Osteocyte (in vitro differentiated cells): ENCODE measurements around the gene LMNB1. TPM values are rescaled to one million over a fixed set of nuclear protein-coding genes. Genes with fewer than 3 reads are reported as not detected.

ENCODE experiments used
- DNase-seq: peaks from one replicate; pipeline ENCODE4 v3.0.0; 2021; ENCODE audit warnings: mixed read lengths; ENCODE audit not compliant: unreplicated experiment; ENCODE audit errors: extremely low spot score
- H3K27ac Mint-ChIP-seq: one replicate; pipeline ENCODE4 v1.8.0; 2021; ENCODE audit warnings: mild to moderate bottlenecking, mixed read lengths; ENCODE audit not compliant: unreplicated experiment
- H3K27me3 Mint-ChIP-seq: one replicate; pipeline ENCODE4 v1.8.0; 2021; ENCODE audit warnings: mixed read lengths; ENCODE audit not compliant: unreplicated experiment
- H3K36me3 Mint-ChIP-seq: one replicate; pipeline ENCODE4 v1.8.0; 2021; ENCODE audit warnings: mixed read lengths; ENCODE audit not compliant: unreplicated experiment
- H3K4me1 Mint-ChIP-seq: one replicate; pipeline ENCODE4 v1.8.0; 2021; ENCODE audit warnings: mixed read lengths; ENCODE audit not compliant: unreplicated experiment
- H3K4me3 Mint-ChIP-seq: one replicate; pipeline ENCODE4 v1.8.0; 2021; ENCODE audit warnings: mild to moderate bottlenecking, moderate library complexity, mixed read lengths; ENCODE audit not compliant: unreplicated experiment
- H3K9me3 Mint-ChIP-seq: one replicate; pipeline ENCODE4 v1.8.0; 2021; ENCODE audit warnings: mixed read lengths; ENCODE audit not compliant: unreplicated experiment
- total RNA-seq: library from RNA; stranded (reverse); gene quantifications from 2 replicates; pipeline ENCODE4 v1.2.1, GENCODE V29; 2021
- TF ChIP-seq, protein P1 (sequence below): fragments of 200-600 bp; sonication (generic); IDR thresholded peaks from 2 replicates; pipeline ENCODE4 v1.5.0; 2021; ENCODE audit warnings: antibody characterized with exemption, mild to moderate bottlenecking, moderate library complexity

Gene LMNB1
- total RNA-seq, 1 donor from 2014 or later = 22.3 TPM

- peaks cover 6% of the 10 kb centered on the region for H3K9me3 Mint-ChIP-seq
- no peak overlapping the region for H3K4me3 Mint-ChIP-seq
- peaks cover 4% of the 10 kb centered on the region for H3K4me1 Mint-ChIP-seq
- peaks cover 3% of the 10 kb centered on the region for H3K27me3 Mint-ChIP-seq
- no peaks in the 10 kb centered on the region for H3K36me3 Mint-ChIP-seq
- H3K27ac Mint-ChIP-seq = no peak overlapping the region
- TF ChIP-seq, protein P1, sequence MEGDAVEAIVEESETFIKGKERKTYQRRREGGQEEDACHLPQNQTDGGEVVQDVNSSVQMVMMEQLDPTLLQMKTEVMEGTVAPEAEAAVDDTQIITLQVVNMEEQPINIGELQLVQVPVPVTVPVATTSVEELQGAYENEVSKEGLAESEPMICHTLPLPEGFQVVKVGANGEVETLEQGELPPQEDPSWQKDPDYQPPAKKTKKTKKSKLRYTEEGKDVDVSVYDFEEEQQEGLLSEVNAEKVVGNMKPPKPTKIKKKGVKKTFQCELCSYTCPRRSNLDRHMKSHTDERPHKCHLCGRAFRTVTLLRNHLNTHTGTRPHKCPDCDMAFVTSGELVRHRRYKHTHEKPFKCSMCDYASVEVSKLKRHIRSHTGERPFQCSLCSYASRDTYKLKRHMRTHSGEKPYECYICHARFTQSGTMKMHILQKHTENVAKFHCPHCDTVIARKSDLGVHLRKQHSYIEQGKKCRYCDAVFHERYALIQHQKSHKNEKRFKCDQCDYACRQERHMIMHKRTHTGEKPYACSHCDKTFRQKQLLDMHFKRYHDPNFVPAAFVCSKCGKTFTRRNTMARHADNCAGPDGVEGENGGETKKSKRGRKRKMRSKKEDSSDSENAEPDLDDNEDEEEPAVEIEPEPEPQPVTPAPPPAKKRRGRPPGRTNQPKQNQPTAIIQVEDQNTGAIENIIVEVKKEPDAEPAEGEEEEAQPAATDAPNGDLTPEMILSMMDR = no peak
- DNase-seq = no peak
These were observed 23.7 kb upstream of the LMNB1 start for GRCh38 chr5:126753227-126753626.

DNA sequence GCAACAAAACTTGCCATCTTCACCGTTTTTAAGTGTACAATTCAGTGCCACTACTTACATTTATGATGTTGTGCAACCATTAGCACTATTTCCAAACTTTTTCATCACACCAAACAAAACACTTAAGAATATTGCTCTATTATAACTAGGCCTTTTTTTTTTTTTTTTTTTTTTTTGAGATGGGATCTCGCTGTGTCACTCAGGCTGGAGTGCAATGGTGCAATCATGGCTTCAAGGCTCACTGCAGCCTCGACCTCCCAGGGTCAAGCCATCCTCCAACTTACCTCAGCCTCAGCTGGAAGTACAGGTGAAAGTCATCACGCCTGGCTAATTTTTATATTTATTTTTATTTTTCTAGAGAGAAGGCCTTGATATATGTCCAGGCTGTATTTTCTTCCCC lies 22.3 kb upstream of the LMNB1 start:
- no peak overlapping the region for H3K4me3 Mint-ChIP-seq
- no peak for DNase-seq
- H3K27me3 Mint-ChIP-seq = peaks cover 7% of the 10 kb centered on the region
- TF ChIP-seq, protein P1 = no peak
- no peaks in the 10 kb centered on the region for H3K4me1 Mint-ChIP-seq
- H3K9me3 Mint-ChIP-seq = peaks cover 6% of the 10 kb centered on the region
- no peak overlapping the region for H3K27ac Mint-ChIP-seq
- no peaks in the 10 kb centered on the region for H3K36me3 Mint-ChIP-seq

DNA sequence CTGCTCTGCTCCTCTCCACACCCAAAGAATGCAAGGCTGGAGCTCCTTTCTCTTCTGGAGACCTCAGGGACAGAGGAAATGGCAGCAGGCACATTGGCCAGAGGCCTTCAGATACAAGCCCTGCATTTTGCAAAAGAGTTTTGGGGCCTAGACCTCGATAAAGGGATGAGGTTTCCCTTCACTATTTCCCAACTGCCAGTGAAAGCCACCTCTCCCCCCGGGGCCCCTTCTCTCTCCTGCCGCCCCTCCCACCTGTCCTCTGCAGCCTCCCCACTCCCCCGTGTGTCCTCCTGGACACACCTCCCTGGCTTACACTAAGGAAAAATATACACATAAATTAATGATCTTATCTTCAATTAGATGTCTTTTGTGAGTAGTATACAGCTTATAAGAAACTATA lies 21.3 kb upstream of the LMNB1 start:
- Mint-ChIP-seq H3K4me3 (no peak overlapping the region), H3K4me1 (no peaks in the 10 kb centered on the region), H3K27me3 (peaks cover 7% of the 10 kb centered on the region), H3K36me3 (no peaks in the 10 kb centered on the region), H3K27ac (no peak overlapping the region), H3K9me3 (peaks cover 6% of the 10 kb centered on the region)
- DNase-seq = peak; percentile 46
- TF ChIP-seq, protein P1 = no peak

DNA sequence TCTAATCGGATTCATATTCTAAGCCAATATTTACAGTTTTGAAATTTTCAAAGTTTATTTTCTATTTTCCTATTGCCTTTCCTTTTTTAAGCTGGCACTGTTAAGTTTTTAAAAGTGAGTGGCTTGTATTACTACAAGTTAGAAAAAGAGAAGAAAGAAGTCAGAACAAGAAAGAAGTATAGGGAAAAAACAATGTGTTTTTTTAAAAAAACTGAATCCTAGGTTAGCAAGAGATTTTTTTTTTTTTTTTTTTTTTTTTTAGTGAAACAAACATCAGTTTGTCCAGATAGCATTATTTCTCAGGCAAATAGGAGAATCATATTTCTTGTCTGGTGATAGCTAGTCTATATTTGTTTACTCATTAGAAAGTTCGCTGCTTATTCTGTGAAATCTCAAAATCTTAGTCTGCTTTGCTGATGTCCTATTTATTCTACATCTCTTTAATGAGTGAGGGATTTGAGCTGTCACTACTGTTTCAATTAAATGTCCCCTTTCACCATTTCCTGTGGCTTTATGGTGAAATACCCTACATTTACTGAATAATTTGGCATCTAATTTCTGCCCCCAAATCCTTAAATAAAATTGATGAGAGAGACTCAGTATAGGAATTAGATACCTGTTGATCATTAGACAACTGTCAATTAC lies 19.1 kb upstream of the LMNB1 start:
- no peak for DNase-seq
- Mint-ChIP-seq H3K27ac (no peak overlapping the region), H3K4me3 (no peak overlapping the region), H3K36me3 (no peaks in the 10 kb centered on the region), H3K27me3 (peaks cover 7% of the 10 kb centered on the region), H3K9me3 (no peaks in the 10 kb centered on the region), H3K4me1 (no peaks in the 10 kb centered on the region)
- TF ChIP-seq, protein P1 = no peak

GRCh38 chr5:126763371-126763770 lies 13.6 kb upstream of the LMNB1 start:
- Mint-ChIP-seq H3K36me3 (no peaks in the 10 kb centered on the region), H3K27ac (no peak overlapping the region), H3K27me3 (peaks cover 2% of the 10 kb centered on the region), H3K9me3 (no peaks in the 10 kb centered on the region), H3K4me3 (no peak overlapping the region), H3K4me1 (no peaks in the 10 kb centered on the region)
- TF ChIP-seq, protein P1 = no peak
- DNase-seq = no peak
